ENCODE data around the gene TMEM185A. TPM values are rescaled to one million over a fixed set of nuclear protein-coding genes. Genes with fewer than 3 reads are reported as not detected.

TMEM185A gene
- total RNA-seq, 1 experiment from 2014 or later, result 23.6 TPM

DNA sequence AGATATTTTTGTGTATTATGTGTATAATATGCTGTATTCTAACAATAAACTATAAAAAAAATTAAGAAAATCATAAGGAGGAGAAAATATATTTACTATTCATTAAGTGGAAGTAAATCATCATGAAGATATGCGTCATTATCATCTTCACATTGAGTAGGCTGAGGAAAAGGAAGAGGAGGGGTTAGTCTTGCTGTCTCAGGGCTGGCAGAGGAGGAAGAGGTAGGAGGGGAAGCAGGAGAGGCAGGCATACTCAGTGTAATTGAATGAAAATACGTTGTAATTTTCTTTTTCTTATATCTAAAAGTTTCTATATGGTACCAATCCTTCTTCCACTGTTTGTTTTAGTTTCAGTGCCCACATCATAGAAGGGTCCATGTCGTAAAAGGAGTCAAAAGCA lies 9.8 kb upstream of the TMEM185A start:
- Histone ChIP-seq H3K4me1 (ENCODE audit: insufficient read depth, low read length, poor library complexity, severe bottlenecking) (no peaks in the 10 kb centered on the region), H3K9me3 (ENCODE audit: low read depth, low read length, poor library complexity, severe bottlenecking) (no peaks in the 10 kb centered on the region), H3K36me3 (ENCODE audit: insufficient read depth, low read length, poor library complexity, severe bottlenecking) (no peaks in the 10 kb centered on the region), H3K27ac (ENCODE audit: low read depth, low read length, poor library complexity, severe bottlenecking) (no peak overlapping the region), H3K4me3 (ENCODE audit: low read depth, low read length, poor library complexity, severe bottlenecking) (no peak overlapping the region), H3K27me3 (replicated peaks; ENCODE audit: insufficient read depth, low read depth, low read length, poor library complexity) (no peaks in the 10 kb centered on the region)
- intact Hi-C loops (cut with micrococcal nuclease; ENCODE audit: unreplicated experiment), result no loop called here
- BruUV-seq (replicated peaks), result no TSS peak
- ChIA-PET POLR2A (ENCODE audit: low non-redundant PET) (no interaction called here), CTCF (no interaction called here)
- TF ChIP-seq EZH2 (IDR thresholded peaks at IDR 0.05; ENCODE audit: borderline replicate concordance, low read depth, low read length, poor library complexity, severe bottlenecking), result no peak
- TF ChIP-seq, protein P1, sequence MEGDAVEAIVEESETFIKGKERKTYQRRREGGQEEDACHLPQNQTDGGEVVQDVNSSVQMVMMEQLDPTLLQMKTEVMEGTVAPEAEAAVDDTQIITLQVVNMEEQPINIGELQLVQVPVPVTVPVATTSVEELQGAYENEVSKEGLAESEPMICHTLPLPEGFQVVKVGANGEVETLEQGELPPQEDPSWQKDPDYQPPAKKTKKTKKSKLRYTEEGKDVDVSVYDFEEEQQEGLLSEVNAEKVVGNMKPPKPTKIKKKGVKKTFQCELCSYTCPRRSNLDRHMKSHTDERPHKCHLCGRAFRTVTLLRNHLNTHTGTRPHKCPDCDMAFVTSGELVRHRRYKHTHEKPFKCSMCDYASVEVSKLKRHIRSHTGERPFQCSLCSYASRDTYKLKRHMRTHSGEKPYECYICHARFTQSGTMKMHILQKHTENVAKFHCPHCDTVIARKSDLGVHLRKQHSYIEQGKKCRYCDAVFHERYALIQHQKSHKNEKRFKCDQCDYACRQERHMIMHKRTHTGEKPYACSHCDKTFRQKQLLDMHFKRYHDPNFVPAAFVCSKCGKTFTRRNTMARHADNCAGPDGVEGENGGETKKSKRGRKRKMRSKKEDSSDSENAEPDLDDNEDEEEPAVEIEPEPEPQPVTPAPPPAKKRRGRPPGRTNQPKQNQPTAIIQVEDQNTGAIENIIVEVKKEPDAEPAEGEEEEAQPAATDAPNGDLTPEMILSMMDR (conservative IDR thresholded peaks at IDR 0.05; ENCODE audit: low read depth, low read length), result no peak
- DNase-seq (ENCODE audit: low spot score), result no peak

DNA sequence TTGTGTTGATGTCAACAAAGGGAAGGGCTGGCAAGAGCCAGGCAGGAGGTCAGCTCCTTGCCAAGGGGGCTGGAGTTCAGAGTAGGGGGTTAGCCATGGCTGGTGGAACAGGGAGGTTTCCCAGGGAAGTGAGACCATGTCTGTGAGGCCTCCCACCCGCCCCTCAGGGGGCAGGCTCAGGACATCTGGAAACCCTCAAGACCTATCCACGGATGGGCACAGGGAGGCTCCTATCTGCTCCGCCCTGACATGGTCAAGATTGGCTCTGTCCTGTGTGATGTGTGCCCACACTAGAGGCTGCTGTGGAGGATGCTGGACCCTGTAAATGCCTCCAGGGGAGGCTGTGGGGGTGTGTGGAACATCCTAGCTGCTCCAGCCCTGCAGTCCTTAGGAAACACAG lies 8.0 kb upstream of the TMEM185A start:
- Histone ChIP-seq H3K27me3 (replicated peaks; ENCODE audit: insufficient read depth, low read depth, low read length, poor library complexity) (no peaks in the 10 kb centered on the region), H3K4me3 (ENCODE audit: low read depth, low read length, poor library complexity, severe bottlenecking) (no peak overlapping the region), H3K4me1 (ENCODE audit: insufficient read depth, low read length, poor library complexity, severe bottlenecking) (no peaks in the 10 kb centered on the region), H3K9me3 (ENCODE audit: low read depth, low read length, poor library complexity, severe bottlenecking) (no peaks in the 10 kb centered on the region), H3K27ac (ENCODE audit: low read depth, low read length, poor library complexity, severe bottlenecking) (no peak overlapping the region), H3K36me3 (ENCODE audit: insufficient read depth, low read length, poor library complexity, severe bottlenecking) (no peaks in the 10 kb centered on the region)
- ChIA-PET CTCF (no interaction called here), POLR2A (ENCODE audit: low non-redundant PET) (no interaction called here)
- intact Hi-C loops (cut with micrococcal nuclease; ENCODE audit: unreplicated experiment), result no loop called here
- no TSS peak for BruUV-seq (replicated peaks)
- no peak for DNase-seq (ENCODE audit: low spot score)
- TF ChIP-seq, protein P1 (conservative IDR thresholded peaks at IDR 0.05; ENCODE audit: low read depth, low read length), result no peak
- no peak for TF ChIP-seq EZH2 (IDR thresholded peaks at IDR 0.05; ENCODE audit: borderline replicate concordance, low read depth, low read length, poor library complexity, severe bottlenecking)

DNA sequence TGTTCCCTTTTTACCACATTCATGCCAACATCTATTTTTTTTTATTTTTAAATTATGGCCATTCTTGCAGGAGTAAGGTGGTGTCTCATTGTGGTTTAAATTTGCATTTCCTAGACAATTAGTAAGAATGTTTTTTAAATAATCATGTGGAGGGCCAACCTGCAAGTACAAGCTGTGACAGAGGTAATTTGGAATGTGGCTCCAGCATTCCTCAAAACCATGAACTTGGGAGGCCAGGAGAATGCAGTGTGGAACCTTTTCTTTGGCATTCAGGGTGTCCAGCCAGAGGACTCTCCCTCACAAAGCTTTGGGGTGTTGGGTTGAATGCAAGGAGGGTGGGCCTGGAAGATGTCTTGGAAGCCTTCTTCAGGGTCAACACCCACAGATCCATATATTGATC lies 7.3 kb upstream of the TMEM185A start:
- no peaks in the 10 kb centered on the region for H3K36me3 ChIP-seq (ENCODE audit: insufficient read depth, low read length, poor library complexity, severe bottlenecking)
- H3K4me3 ChIP-seq (ENCODE audit: low read depth, low read length, poor library complexity, severe bottlenecking), result no peak overlapping the region
- H3K27ac ChIP-seq (ENCODE audit: low read depth, low read length, poor library complexity, severe bottlenecking), result no peak overlapping the region
- no peaks in the 10 kb centered on the region for H3K4me1 ChIP-seq (ENCODE audit: insufficient read depth, low read length, poor library complexity, severe bottlenecking)
- no peaks in the 10 kb centered on the region for H3K27me3 ChIP-seq (replicated peaks; ENCODE audit: insufficient read depth, low read depth, low read length, poor library complexity)
- TF ChIP-seq EZH2 (IDR thresholded peaks at IDR 0.05; ENCODE audit: borderline replicate concordance, low read depth, low read length, poor library complexity, severe bottlenecking), result no peak
- TF ChIP-seq, protein P1 (conservative IDR thresholded peaks at IDR 0.05; ENCODE audit: low read depth, low read length), result no peak
- no peaks in the 10 kb centered on the region for H3K9me3 ChIP-seq (ENCODE audit: low read depth, low read length, poor library complexity, severe bottlenecking)
- POLR2A ChIA-PET (ENCODE audit: low non-redundant PET), result no interaction called here
- intact Hi-C loops (cut with micrococcal nuclease; ENCODE audit: unreplicated experiment), result no loop called here
- CTCF ChIA-PET, result no interaction called here
- BruUV-seq (replicated peaks), result no TSS peak
- DNase-seq (ENCODE audit: low spot score), result no peak
